ENCODE results near the gene TFCP2. TPM values are rescaled to one million over a fixed set of nuclear protein-coding genes. Genes with fewer than 3 reads are reported as not detected.

The TFCP2 gene
- polyA plus RNA-seq, 1 donor (not counting 4 experiments of a cell fraction or from before 2014, with no cell fraction given), result 27.2 TPM

DNA sequence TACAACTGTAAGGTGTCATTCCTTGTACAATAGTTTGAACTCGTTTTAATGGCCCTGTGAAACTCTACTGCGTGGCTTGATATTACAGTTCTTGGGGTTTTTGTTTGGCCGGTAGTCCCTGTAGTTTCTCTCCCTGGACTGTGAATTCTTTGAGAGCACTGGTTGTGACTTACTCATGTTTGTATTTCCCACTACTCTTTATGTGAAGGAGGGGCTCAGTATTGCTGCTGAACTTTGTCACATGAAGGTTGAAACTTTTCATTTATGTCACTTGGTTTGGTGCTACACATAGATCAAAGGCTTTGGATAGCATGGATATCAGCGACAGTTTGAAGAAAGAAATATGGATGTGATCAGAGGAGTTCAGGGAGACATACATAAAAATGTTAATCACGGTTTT is 46.4 kb upstream of the TFCP2 start:
- Histone ChIP-seq H3K79me2 (ENCODE audit: control insufficient read depth, insufficient read depth, low read length) (no peaks in the 10 kb centered on the region), H4K20me1 (ENCODE audit: control insufficient read depth, extremely low read depth, insufficient read depth, low read length) (no peaks in the 10 kb centered on the region), H2AFZ (ENCODE audit: control insufficient read depth, low read length) (no peak overlapping the region), H3K36me3 (ENCODE audit: control insufficient read depth in 2 of 2, extremely low read depth in 1 of 2, insufficient read depth in 2 of 2, low read length in 2 of 2) (no peaks in the 10 kb centered on the region), H3K9ac (ENCODE audit: control insufficient read depth, extremely low read depth, insufficient read depth, low read length) (no peak overlapping the region), H3K4me2 (ENCODE audit: control insufficient read depth, extremely low read depth, insufficient read depth, low read depth, low read length) (peak overlapping the region; percentile 97), H3K27me3 (ENCODE audit: control insufficient read depth, extremely low read depth, insufficient read depth, low read length) (no peaks in the 10 kb centered on the region), H3K27ac (ENCODE audit: control insufficient read depth, insufficient read depth, low read length) (no peak overlapping the region), H3K4me1 (ENCODE audit: control insufficient read depth, extremely low read depth, insufficient read depth, low read length) (peaks cover 8% of the 10 kb centered on the region), H3K9me1 (ENCODE audit: control insufficient read depth, extremely low read depth, insufficient read depth, low read length) (no peaks in the 10 kb centered on the region), H3K9me3 (ENCODE audit: control insufficient read depth, low read depth, low read length) (no peaks in the 10 kb centered on the region), H3K4me3 (ENCODE audit: control insufficient read depth in 2 of 3, extremely low read depth in 1 of 3, insufficient read depth in 2 of 3, low read depth in 1 of 3, low read length in 3 of 3) (no peak overlapping the region)
- FAIRE-seq (no peak), DNase-seq (ENCODE audit: low read depth, low spot score) (no peak)
- dilution Hi-C loops (cut with MboI; ENCODE audit: extremely low pct_ligation_motif_present, low sequenced_read_pairs), result no loop called here
- no peak for TF ChIP-seq EZH2 (IDR thresholded peaks at IDR 0.05; ENCODE audit: low read length)

DNA sequence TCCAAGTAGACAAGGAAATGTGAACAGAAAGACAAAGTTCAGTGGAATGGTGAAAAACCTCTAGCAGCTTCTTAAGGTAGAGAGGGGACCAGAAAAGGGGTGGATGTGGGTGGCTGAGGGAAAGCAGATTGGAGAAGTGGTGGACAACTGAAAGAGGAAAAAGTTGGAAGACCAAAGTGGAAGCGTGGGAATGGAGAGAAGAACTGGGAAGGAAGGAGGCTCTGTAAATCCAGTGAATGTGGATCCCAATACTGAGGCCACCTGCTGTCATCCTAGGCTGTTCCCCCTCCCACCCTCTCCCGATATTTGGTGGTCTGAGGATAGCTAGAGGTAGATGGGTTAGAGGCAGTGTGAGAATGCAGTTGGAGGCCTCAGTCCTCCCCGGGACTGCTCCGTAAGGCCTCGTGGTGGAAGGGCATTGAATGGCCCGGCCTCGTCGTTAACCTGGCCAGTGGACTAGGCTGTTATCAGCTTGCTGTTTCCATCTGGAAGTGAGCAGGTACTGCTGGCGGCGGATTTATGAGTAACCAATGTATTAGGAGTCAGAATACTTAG is 45.7 kb upstream of the TFCP2 start:
- H4K20me1 ChIP-seq (ENCODE audit: control insufficient read depth, extremely low read depth, insufficient read depth, low read length), result no peaks in the 10 kb centered on the region
- no peaks in the 10 kb centered on the region for H3K9me1 ChIP-seq (ENCODE audit: control insufficient read depth, extremely low read depth, insufficient read depth, low read length)
- no peaks in the 10 kb centered on the region for H3K27me3 ChIP-seq (ENCODE audit: control insufficient read depth, extremely low read depth, insufficient read depth, low read length)
- dilution Hi-C loops (cut with MboI; ENCODE audit: extremely low pct_ligation_motif_present, low sequenced_read_pairs), result no loop called here
- TF ChIP-seq, protein P1, sequence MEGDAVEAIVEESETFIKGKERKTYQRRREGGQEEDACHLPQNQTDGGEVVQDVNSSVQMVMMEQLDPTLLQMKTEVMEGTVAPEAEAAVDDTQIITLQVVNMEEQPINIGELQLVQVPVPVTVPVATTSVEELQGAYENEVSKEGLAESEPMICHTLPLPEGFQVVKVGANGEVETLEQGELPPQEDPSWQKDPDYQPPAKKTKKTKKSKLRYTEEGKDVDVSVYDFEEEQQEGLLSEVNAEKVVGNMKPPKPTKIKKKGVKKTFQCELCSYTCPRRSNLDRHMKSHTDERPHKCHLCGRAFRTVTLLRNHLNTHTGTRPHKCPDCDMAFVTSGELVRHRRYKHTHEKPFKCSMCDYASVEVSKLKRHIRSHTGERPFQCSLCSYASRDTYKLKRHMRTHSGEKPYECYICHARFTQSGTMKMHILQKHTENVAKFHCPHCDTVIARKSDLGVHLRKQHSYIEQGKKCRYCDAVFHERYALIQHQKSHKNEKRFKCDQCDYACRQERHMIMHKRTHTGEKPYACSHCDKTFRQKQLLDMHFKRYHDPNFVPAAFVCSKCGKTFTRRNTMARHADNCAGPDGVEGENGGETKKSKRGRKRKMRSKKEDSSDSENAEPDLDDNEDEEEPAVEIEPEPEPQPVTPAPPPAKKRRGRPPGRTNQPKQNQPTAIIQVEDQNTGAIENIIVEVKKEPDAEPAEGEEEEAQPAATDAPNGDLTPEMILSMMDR (optimal IDR thresholded peaks at IDR 0.05 in 1 of 3, IDR thresholded peaks at IDR 0.05 in 1 of 3, conservative IDR thresholded peaks at IDR 0.05 in 1 of 3; ENCODE audit: extremely low read depth in 1 of 3, insufficient read depth in 2 of 3, low read length in 3 of 3), result no peak
- TF ChIP-seq EZH2 (IDR thresholded peaks at IDR 0.05; ENCODE audit: low read length), result no peak
- no peaks in the 10 kb centered on the region for H3K9me3 ChIP-seq (ENCODE audit: control insufficient read depth, low read depth, low read length)
- H2AFZ ChIP-seq (ENCODE audit: control insufficient read depth, low read length), result peak overlapping the region; percentile 95
- H3K79me2 ChIP-seq (ENCODE audit: control insufficient read depth, insufficient read depth, low read length), result no peaks in the 10 kb centered on the region
- peak overlapping the region; percentile 89 for H3K9ac ChIP-seq (ENCODE audit: control insufficient read depth, extremely low read depth, insufficient read depth, low read length)
- no peaks in the 10 kb centered on the region for H3K36me3 ChIP-seq (ENCODE audit: control insufficient read depth in 2 of 2, extremely low read depth in 1 of 2, insufficient read depth in 2 of 2, low read length in 2 of 2)
- FAIRE-seq (no peak), DNase-seq (ENCODE audit: low read depth, low spot score) (no peak)
- H3K27ac ChIP-seq (ENCODE audit: control insufficient read depth, insufficient read depth, low read length), result peak overlapping the region; percentile 76
- peaks cover 8% of the 10 kb centered on the region for H3K4me1 ChIP-seq (ENCODE audit: control insufficient read depth, extremely low read depth, insufficient read depth, low read length)
- peak overlapping the region; percentile 97 for H3K4me2 ChIP-seq (ENCODE audit: control insufficient read depth, extremely low read depth, insufficient read depth, low read depth, low read length)
- peak overlapping the region; percentile 65 to 84 (median 83) for H3K4me3 ChIP-seq (ENCODE audit: control insufficient read depth in 2 of 3, extremely low read depth in 1 of 3, insufficient read depth in 2 of 3, low read depth in 1 of 3, low read length in 3 of 3)
